H1 (cell line): ENCODE data around the gene TXNDC8. TPM values are rescaled to one million over a fixed set of nuclear protein-coding genes. Genes with fewer than 3 reads are reported as not detected.

Experiments
- CTCF ChIA-PET: fragments of 300-600 bp; sonication (Branson Sonifier 250); formaldehyde crosslinking; loops from one replicate; lab custom pipeline; 2021; ENCODE audit not compliant: partially characterized antibody; lab: Charles Lee
- POLR2A ChIA-PET: fragments of 300-600 bp; sonication (Branson Sonifier 250); formaldehyde crosslinking; loops from one replicate; lab custom pipeline; 2021; ENCODE audit warnings: inconsistent platforms; ENCODE audit not compliant: partially characterized antibody; lab: Charles Lee
- DNase-seq, 2 experiments: peaks; one replicate each; pipeline versions ENCODE4 v3.0.0 to v3.0.0-alpha.2; 2010 to 2022; ENCODE audit warnings: low spot score in 2 of 2, low read depth in 1 of 2, mixed read lengths in 1 of 2
- FAIRE-seq: peaks from 2 replicates; lab custom pipeline; 2011; peaks lifted over from hg19 to GRCh38; lab: Jason Lieb, UNC
- H2AFZ ChIP-seq: 2 replicates; pipeline ENCODE4 v1.8.1; 2012; ENCODE audit warnings: low read length, inconsistent platforms
- H2AK5ac ChIP-seq: 2 replicates; pipeline ENCODE4 v1.6.1; 2013; ENCODE audit warnings: low read depth, low read length
- H2BK120ac ChIP-seq: replicated peaks from 2 replicates; pipeline ENCODE3; 2013; ENCODE audit warnings: low read depth, low read length, inconsistent platforms
- H2BK12ac ChIP-seq: 2 replicates; pipeline ENCODE4 v1.6.1; 2013; ENCODE audit warnings: low read depth, low read length
- H2BK15ac ChIP-seq: 2 replicates; pipeline ENCODE4 v1.6.1; 2013; ENCODE audit warnings: low read length
- H2BK20ac ChIP-seq: 2 replicates; pipeline ENCODE4 v1.6.1; 2013; ENCODE audit warnings: low read length
- H2BK5ac ChIP-seq: 2 replicates; pipeline ENCODE4 v1.6.1; 2013; ENCODE audit warnings: low read depth, low read length
- H3K14ac ChIP-seq: 2 replicates; pipeline ENCODE4 v1.6.1; 2013; ENCODE audit warnings: inconsistent platforms; ENCODE audit not compliant: insufficient read length
- H3K18ac ChIP-seq: 2 replicates; pipeline ENCODE4 v1.6.1; 2013; ENCODE audit warnings: low read length; ENCODE audit errors: extremely low read depth
- H3K23ac ChIP-seq: 2 replicates; pipeline ENCODE4 v1.6.1; 2013; ENCODE audit warnings: inconsistent platforms; ENCODE audit not compliant: insufficient read length
- H3K23me2 ChIP-seq: 2 replicates; pipeline ENCODE4 v1.6.1; 2013; ENCODE audit warnings: low read depth, low read length
- H3K27ac ChIP-seq: 2 replicates; pipeline ENCODE4 v1.6.1; 2011; ENCODE audit warnings: low read depth, low read length, inconsistent platforms
- H3K27me3 ChIP-seq, 4 experiments: replicated peaks in 1 of 4; 1 replicate in 1 of 4; 2 replicates in 3 of 4; pipeline versions ENCODE4 v1.6.1 to v1.8.1; 2011 to 2013; ENCODE audit warnings: low read length in 3 of 4, mild to moderate bottlenecking in 3 of 4, inconsistent platforms in 2 of 4, mixed read lengths in 2 of 4, moderate library complexity in 1 of 4; ENCODE audit not compliant: control insufficient read depth in 3 of 4, insufficient read depth in 3 of 4; ENCODE audit errors: extremely low read depth in 1 of 4
- H3K36me3 ChIP-seq, 4 experiments: 2 replicates each; pipeline versions ENCODE4 v1.6.1 to v1.8.1; 2011 to 2013; ENCODE audit warnings: mild to moderate bottlenecking in 4 of 4, low read length in 3 of 4, moderate library complexity in 2 of 4, control low read depth in 1 of 4, inconsistent platforms in 1 of 4; ENCODE audit not compliant: insufficient read depth in 4 of 4, control insufficient read depth in 2 of 4
- H3K4ac ChIP-seq: replicated peaks from 2 replicates; pipeline ENCODE3; 2013; ENCODE audit warnings: low read length, low read depth, mixed read lengths, inconsistent platforms; ENCODE audit not compliant: insufficient read length
- H3K4me1 ChIP-seq, 4 experiments: replicated peaks in 1 of 4; 1 replicate in 1 of 4; 2 replicates in 3 of 4; pipeline versions ENCODE4 v1.6.1 to v1.8.1; 2011 to 2013; ENCODE audit warnings: low read length in 3 of 4, inconsistent platforms in 2 of 4, mixed read lengths in 1 of 4; ENCODE audit not compliant: insufficient read depth in 4 of 4, control insufficient read depth in 3 of 4
- H3K4me2 ChIP-seq, 2 experiments: 2 replicates each; pipeline versions ENCODE4 v1.6.1 to v1.8.1; 2011 to 2013; ENCODE audit warnings: low read depth in 2 of 2, low read length in 2 of 2, control low read depth in 1 of 2, inconsistent platforms in 1 of 2, mild to moderate bottlenecking in 1 of 2; ENCODE audit not compliant: insufficient read depth in 1 of 2
- H3K4me3 ChIP-seq, 4 experiments: fragments of 200-600, 300-600 bp in 1 of 4; sonication (generic), shearing (Covaris generic), sonication (Bioruptor Twin) in 1 of 4; 2 replicates each; pipeline versions ENCODE4 v1.5.1 to v1.8.1; 2011 to 2016; ENCODE audit warnings: low read length in 4 of 4, low read depth in 3 of 4, control low read depth in 2 of 4, inconsistent platforms in 2 of 4, mild to moderate bottlenecking in 2 of 4, mixed read lengths in 1 of 4, moderate library complexity in 1 of 4; ENCODE audit not compliant: insufficient read depth in 2 of 4; ENCODE audit errors: extremely low read depth in 1 of 4
- H3K56ac ChIP-seq: replicated peaks from 2 replicates; pipeline ENCODE3; 2013; ENCODE audit warnings: low read depth, mild to moderate bottlenecking, mixed read lengths, low read length, inconsistent platforms; ENCODE audit not compliant: insufficient read length
- H3K79me1 ChIP-seq: 2 replicates; pipeline ENCODE4 v1.6.1; 2013; ENCODE audit warnings: low read depth, low read length, control low read depth
- H3K79me2 ChIP-seq, 2 experiments: 2 replicates each; pipeline versions ENCODE4 v1.6.1 to v1.8.1; 2012 to 2013; ENCODE audit warnings: low read length in 2 of 2, mild to moderate bottlenecking in 2 of 2, inconsistent platforms in 1 of 2; ENCODE audit not compliant: insufficient read depth in 2 of 2, control insufficient read depth in 1 of 2
- H3K9ac ChIP-seq, 4 experiments: replicated peaks in 1 of 4; 1 replicate in 1 of 4; 2 replicates in 3 of 4; pipeline versions ENCODE4 v1.6.1 to v1.8.1; 2011 to 2013; ENCODE audit warnings: low read depth in 3 of 4, low read length in 3 of 4, control low read depth in 2 of 4, mild to moderate bottlenecking in 2 of 4, moderate library complexity in 2 of 4, inconsistent platforms in 1 of 4; ENCODE audit errors: extremely low read depth in 1 of 4
- H3K9me3 ChIP-seq, 2 experiments: 2 replicates each; pipeline versions ENCODE4 v1.6.1 to v1.8.1; 2012 to 2013; ENCODE audit warnings: mild to moderate bottlenecking in 2 of 2, moderate library complexity in 2 of 2, control low read depth in 1 of 2, inconsistent platforms in 1 of 2, low read depth in 1 of 2, low read length in 1 of 2, mixed read lengths in 1 of 2; ENCODE audit not compliant: insufficient read depth in 2 of 2
- H4K20me1 ChIP-seq, 2 experiments: replicated peaks in 1 of 2; 2 replicates each; pipeline versions ENCODE3 to v1.8.1; 2011 to 2013; ENCODE audit warnings: inconsistent platforms in 2 of 2, low read length in 2 of 2, mild to moderate bottlenecking in 1 of 2; ENCODE audit not compliant: insufficient read depth in 2 of 2, control insufficient read depth in 1 of 2
- H4K5ac ChIP-seq: 2 replicates; pipeline ENCODE4 v1.6.1; 2013; ENCODE audit warnings: low read length, low read depth, mixed read lengths, inconsistent platforms; ENCODE audit not compliant: insufficient read length
- H4K8ac ChIP-seq: 2 replicates; pipeline ENCODE4 v1.8.0; 2013; ENCODE audit warnings: mild to moderate bottlenecking, moderate library complexity, low read length, inconsistent platforms; ENCODE audit not compliant: insufficient read depth; ENCODE audit errors: extremely low read depth
- H4K91ac ChIP-seq: replicated peaks from 2 replicates; pipeline ENCODE3; 2013; ENCODE audit warnings: low read length, mixed read lengths, inconsistent platforms; ENCODE audit not compliant: insufficient read length
- ASH2L ChIP-seq: fragments of 200-600, 300-600 bp; sonication (generic); IDR thresholded peaks from one replicate; pipeline ENCODE4 v1.7.1; 2017; ENCODE audit warnings: low read length
- ATF2 ChIP-seq: IDR thresholded peaks from 2 replicates; pipeline ENCODE4 v1.6.1; 2012; ENCODE audit warnings: low read length, inconsistent platforms
- BCL11A ChIP-seq, 2 experiments: IDR thresholded peaks; one replicate each; pipeline ENCODE4 v1.6.1; 2011; ENCODE audit warnings: low read depth in 2 of 2, low read length in 2 of 2, mild to moderate bottlenecking in 2 of 2
- CHD1 ChIP-seq: IDR thresholded peaks from 2 replicates; pipeline ENCODE4 v1.6.1; 2012; ENCODE audit warnings: low read depth, low read length, improper control_type of control experiment
- KDM1A ChIP-seq: fragments of 200-600, 300-600 bp; sonication (generic); IDR thresholded peaks from 2 replicates; pipeline ENCODE4 v1.7.1; 2016; ENCODE audit warnings: mild to moderate bottlenecking, low read length, borderline replicate concordance
- RXRA ChIP-seq: IDR thresholded peaks from 2 replicates; pipeline ENCODE4 v1.6.1; 2011; ENCODE audit warnings: low read depth, mild to moderate bottlenecking, low read length, moderate library complexity; ENCODE audit not compliant: insufficient read depth
- SAP30 ChIP-seq: fragments of 300-600 bp; sonication (generic); IDR thresholded peaks from 2 replicates; pipeline ENCODE4 v1.7.1; 2012; ENCODE audit warnings: low read length, moderate library complexity, mild to moderate bottlenecking, inconsistent platforms; ENCODE audit not compliant: insufficient read depth, insufficient replicate concordance
- SIN3A ChIP-seq, 2 experiments: IDR thresholded peaks in 1 of 2; conservative IDR thresholded peaks in 1 of 2; 2 replicates each; pipeline ENCODE4 v1.6.1; 2011 to 2012; ENCODE audit warnings: low read length in 2 of 2, improper control_type of control experiment in 1 of 2, low read depth in 1 of 2, mild to moderate bottlenecking in 1 of 2
- SP1 ChIP-seq: IDR thresholded peaks from 2 replicates; pipeline ENCODE4 v1.6.1; 2011; ENCODE audit warnings: low read depth, low read length
- SRF ChIP-seq: IDR thresholded peaks from 2 replicates; pipeline ENCODE4 v1.6.1; 2011; ENCODE audit warnings: mild to moderate bottlenecking, low read depth, low read length, moderate library complexity
- TAF1 ChIP-seq: IDR thresholded peaks from 2 replicates; pipeline ENCODE4 v1.6.1; 2011; ENCODE audit warnings: mild to moderate bottlenecking, low read depth, low read length
- TCF12 ChIP-seq: IDR thresholded peaks from 2 replicates; pipeline ENCODE4 v1.6.1; 2011; ENCODE audit warnings: low read depth, mild to moderate bottlenecking, low read length
- WGBS, 2 experiments: shearing (Covaris generic) in 1 of 2; methylation state at CpG; one replicate each; pipeline versions ENCODE4 v1.1.6 to v1.1.7; 2013 to 2015; ENCODE audit warnings: low lambda C conversion rate in 2 of 2, mixed read lengths in 2 of 2, inconsistent platforms in 1 of 2, low coverage in 1 of 2, missing lambda C conversion rate in 1 of 2; ENCODE audit not compliant: insufficient replicate concordance in 2 of 2, insufficient coverage in 1 of 2, insufficient read length in 1 of 2; ENCODE audit errors: extremely low coverage in 1 of 2, missing lambda C conversion rate in 1 of 2; 5-methylcytosine and 5-hydroxymethylcytosine counted together
- polyA plus RNA-seq, 7 experiments: library from polyadenylated mRNA; depleted of rRNA in 3 of 7; stranded (reverse) in 5 of 7; unstranded in 2 of 7; fragments of >200 nt in 5 of 7; fragments of 200-250 nt in 2 of 7; gene quantifications; 1 replicate in 5 of 7; 2 replicates in 1 of 7; 4 replicates in 1 of 7; pipeline versions ENCODE4 v1.2.1 to v1.2.3, GENCODE V29; 2011 to 2013; ENCODE audit warnings: missing spikeins in 2 of 7, mixed read lengths in 2 of 7
- total RNA-seq: library from RNA; stranded (reverse); fragmentation: NEBNext Ultra II Directional; extraction: Animal tissue kit (Norgen Biotek cat#: 25700); gene quantifications from 2 replicates; pipeline ENCODE4 v1.2.1, GENCODE V29; 2021

The TXNDC8 gene
- total and polyA plus RNA-seq, 2 of the 8 experiments (the other 6 are each of a cell fraction or from before 2014, with no cell fraction given), result not detected

GRCh38 chr9:110255034-110255462 is 82.6 kb downstream of the TXNDC8 start:
- Histone ChIP-seq H3K4ac (peak overlapping the region; percentile 17), H4K91ac (no peak overlapping the region), H2AFZ (no peak overlapping the region), H3K4me1 (peaks cover 8 to 18% (median 10%) of the 10 kb centered on the region in 4 experiments), H2BK15ac (no peak overlapping the region; the same call in 1 of the 2 replicates), H4K5ac (no peak overlapping the region), H2BK120ac (no peak overlapping the region), H4K8ac (peak overlapping the region; percentile 90; the same call in 1 of the 2 replicates), H3K9ac (peak overlapping the region in 3 of 4 experiments; percentile 73 to 79 (median 77); a peak in 6 of 7 replicates), H2BK12ac (no peak overlapping the region), H3K4me3 (peak overlapping the region; percentile 82 to 94 (median 92)), H2AK5ac (no peak overlapping the region), H3K4me2 (peak overlapping the region; percentile 93 to 96), H3K27ac (no peak overlapping the region), H4K20me1 (peaks cover 7 to 14% of the 10 kb centered on the region in 2 experiments), H2BK20ac (no peak overlapping the region), H3K36me3 (peaks cover 0 to 8% (median 5%) of the 10 kb centered on the region in 4 experiments; a peak in 5 of 8 replicates), H3K14ac (no peak overlapping the region), H2BK5ac (no peak overlapping the region), H3K23me2 (peaks cover 11% of the 10 kb centered on the region), H3K23ac (no peak overlapping the region), H3K9me3 (no peaks in the 10 kb centered on the region), H3K56ac (no peak overlapping the region), H3K18ac (no peak overlapping the region), H3K79me2 (peaks cover 29 to 60% of the 10 kb centered on the region in 2 experiments), H3K79me1 (peaks cover 5% of the 10 kb centered on the region; the same call in 1 of the 2 replicates), H3K27me3 (no peaks in the 10 kb centered on the region; a peak in 1 of 7 replicates)
- ChIA-PET CTCF (no interaction called here), POLR2A (no interaction called here)
- WGBS, 2 experiments, result 6% methylated on average over 13 of the region's 17 CpGs; no CpG with 5 or more reads in 1 of the 2 experiments
- DNase-seq (no peak), FAIRE-seq (no peak)
- TF ChIP-seq BCL11A (IDR thresholded peaks at IDR 0.05; ENCODE audit: low read depth in 2 of 2, low read length in 2 of 2), result no peak
- TF ChIP-seq RXRA, result no peak
- TF ChIP-seq ATF2, result no peak
- TF ChIP-seq CHD1, result no peak
- no peak for TF ChIP-seq KDM1A
- TF ChIP-seq SAP30, result peak; percentile 75
- TF ChIP-seq SIN3A (conservative IDR thresholded peaks at IDR 0.05 in 1 of 2, IDR thresholded peaks at IDR 0.05 in 1 of 2; ENCODE audit: low read depth in 1 of 2, low read length in 2 of 2), result 0 out of 4 replicates have a peak, but pooled peaks of 1 of the 2 experiments have one; percentile 19
- no peak for TF ChIP-seq TAF1
- TF ChIP-seq ASH2L, result peak; percentile 14
- no peak for TF ChIP-seq TCF12
- TF ChIP-seq SP1, result no peak
- TF ChIP-seq SRF, result no peak
